ENCODE data around the gene CASK.
"Not testable (repeated sequence)": the region's sequence is repeated elsewhere in the genome, so short reads cannot be mapped to it uniquely, and the experiment has no call there.

Gene CASK

DNA sequence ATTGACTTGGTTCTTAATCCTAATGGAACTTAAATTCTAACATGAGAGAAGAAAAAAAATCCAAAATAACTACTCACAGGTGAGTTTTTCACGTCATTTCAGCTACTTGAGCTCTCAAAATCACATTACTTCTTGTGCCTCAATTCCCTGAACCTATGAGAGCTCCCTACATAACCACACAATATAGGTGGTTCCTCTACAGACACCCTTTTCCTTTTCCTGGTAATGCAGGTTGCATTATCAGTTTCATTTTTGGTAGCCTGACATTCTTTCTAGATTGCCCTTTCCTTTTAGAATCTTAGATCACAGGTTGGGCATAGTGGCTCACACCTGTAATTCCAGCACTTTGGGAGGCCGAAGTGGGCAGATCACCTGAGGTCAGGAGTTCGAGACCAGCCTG lies 230.3 kb downstream of the CASK start:
- no peak for DNase-seq (ENCODE audit: low read depth in 2 of 2)

- no peak for DNase-seq (ENCODE audit: low read depth in 2 of 2)
Observed at GRCh38 chrX:41692162-41692749, 231.1 kb downstream of the CASK start.

DNA sequence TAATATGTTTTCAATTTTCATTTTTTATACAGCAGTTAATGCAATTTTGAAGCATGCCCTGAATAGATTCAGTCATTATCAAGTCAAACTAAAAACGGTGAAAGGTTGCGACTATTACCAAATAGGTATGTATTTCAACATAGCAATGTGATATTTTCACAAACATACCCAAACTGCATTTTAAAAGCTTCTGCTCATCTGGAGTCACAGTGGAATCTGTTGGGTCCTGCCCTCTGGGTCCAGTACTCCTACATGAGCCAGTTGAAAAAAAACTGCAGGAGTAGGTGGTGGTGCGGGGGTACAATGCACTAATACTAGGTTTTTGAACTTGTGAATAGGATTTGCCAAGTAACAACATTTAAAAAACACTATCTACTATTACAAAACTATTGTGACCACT lies 233.6 kb downstream of the CASK start:
- no peak for DNase-seq (ENCODE audit: low read depth in 2 of 2)

- DNase-seq (ENCODE audit: low read depth in 2 of 2): no peak
Observed at GRCh38 chrX:41688835-41689234, 234.5 kb downstream of the CASK start, which contains the start of gene GPR34. Gene GPR34, plus strand, starts transcription at chrX:41688973. Its CDS starts 6,661 bp downstream, at chrX:41695634.

DNA sequence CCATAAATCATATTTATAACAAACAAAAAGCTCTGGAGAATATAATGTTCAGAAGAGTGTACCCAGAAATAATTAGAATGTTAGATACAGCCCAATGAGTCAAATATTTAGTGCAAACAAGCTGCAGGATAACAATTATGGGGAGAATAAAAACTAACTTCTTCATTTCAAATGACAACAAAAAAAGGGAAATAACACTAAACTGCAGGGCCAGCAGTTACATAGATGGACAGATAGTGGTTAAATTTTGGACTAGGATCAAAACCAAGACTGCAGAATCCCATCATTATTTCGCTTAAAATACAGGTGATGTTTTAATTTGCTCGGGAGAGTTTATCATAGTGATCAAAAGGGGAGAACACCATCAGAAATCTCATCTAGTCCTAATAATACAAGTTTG lies 235.2 kb downstream of the CASK start:
- DNase-seq (ENCODE audit: low read depth in 2 of 2): no peak

DNA sequence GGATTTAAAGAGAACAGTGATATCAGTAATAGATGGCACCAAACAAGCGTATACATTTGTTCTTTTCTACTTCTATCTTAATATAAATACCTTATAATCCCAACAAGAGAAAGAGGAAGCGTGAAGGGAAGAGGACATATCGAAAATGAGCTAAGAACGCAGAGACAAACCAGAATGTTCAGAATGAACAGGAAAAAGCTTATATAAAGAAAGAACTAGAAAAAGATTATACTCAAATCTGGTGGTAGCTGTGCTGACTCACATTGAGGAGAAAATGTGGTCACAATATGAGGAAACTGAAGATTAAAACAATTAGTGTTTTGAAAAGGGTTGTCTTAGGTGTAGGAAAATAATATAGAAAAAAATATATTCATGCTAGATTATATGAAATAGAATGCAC lies 236.6 kb downstream of the CASK start:
- no peak for DNase-seq (ENCODE audit: low read depth in 2 of 2)

DNA sequence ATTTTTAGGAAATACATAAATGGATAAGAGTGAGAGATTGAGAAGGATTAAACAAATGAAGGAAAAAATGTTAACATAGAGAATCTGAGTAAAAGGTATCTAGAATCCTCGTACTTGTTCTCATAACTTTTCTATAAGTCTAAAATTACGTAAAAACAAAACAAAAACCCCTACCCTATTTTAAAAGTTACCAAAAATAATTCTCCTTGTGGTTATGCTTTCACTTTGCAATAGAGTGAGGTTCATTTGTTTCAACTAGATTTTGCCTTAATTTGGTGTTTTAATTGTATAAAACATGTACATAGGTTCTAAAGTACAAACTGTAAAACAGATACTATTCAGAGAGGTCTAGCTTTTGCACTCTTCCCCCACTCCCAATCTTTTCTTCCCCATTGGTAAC lies 238.4 kb downstream of the CASK start:
- no peak for DNase-seq (ENCODE audit: low read depth in 2 of 2)

- DNase-seq (ENCODE audit: low read depth in 2 of 2): no peak
Observed at GRCh38 chrX:41684138-41684537, 239.2 kb downstream of the CASK start.

DNA sequence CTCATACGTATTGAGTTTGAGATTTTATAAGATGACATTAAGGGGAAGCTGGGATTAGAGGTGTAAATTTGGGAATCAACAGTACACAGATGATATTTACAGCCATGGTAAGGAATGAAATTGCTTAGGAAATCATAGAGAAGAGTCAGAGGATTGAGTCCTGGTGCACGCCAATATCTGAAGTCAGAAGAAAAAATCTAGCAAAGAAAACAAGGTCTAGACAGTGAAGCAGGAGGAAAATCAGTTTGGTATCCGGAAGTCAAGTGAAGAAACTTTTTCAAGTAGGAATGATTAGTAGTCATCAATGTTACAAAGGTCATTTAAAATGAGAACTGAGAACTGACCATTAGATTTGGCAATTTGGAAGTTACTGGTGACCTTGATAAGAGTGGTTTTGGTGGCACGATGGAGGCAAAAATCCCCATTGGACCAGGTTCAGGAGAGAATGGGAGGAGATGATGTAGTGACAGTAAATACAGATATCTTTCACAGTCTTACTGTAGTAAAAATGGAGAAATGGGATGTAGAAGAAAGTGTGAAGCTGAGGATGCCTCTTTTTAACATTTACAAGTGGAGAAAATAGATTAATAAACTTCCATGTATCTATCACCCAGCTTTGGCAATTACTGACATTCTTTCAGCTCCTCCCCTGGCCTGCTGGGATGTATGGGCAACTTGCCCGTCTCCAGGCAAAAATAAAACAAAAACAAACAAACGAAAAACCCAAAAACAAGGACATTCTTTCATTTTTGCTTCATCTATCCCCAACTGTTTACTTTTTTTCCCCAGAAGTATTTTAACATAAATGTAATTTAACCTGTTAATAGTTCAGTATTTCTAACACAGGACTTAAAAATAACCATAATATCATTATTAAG lies 245.9 kb downstream of the CASK start:
- DNase-seq (ENCODE audit: low read depth in 2 of 2): no peak

GRCh38 chrX:41676361-41676760 lies 247.0 kb downstream of the CASK start:
- DNase-seq (ENCODE audit: low read depth in 2 of 2): not testable (repeated sequence)

- no peak for DNase-seq (ENCODE audit: low read depth in 2 of 2)
Observed at GRCh38 chrX:41672643-41673042, 250.7 kb downstream of the CASK start.

DNA sequence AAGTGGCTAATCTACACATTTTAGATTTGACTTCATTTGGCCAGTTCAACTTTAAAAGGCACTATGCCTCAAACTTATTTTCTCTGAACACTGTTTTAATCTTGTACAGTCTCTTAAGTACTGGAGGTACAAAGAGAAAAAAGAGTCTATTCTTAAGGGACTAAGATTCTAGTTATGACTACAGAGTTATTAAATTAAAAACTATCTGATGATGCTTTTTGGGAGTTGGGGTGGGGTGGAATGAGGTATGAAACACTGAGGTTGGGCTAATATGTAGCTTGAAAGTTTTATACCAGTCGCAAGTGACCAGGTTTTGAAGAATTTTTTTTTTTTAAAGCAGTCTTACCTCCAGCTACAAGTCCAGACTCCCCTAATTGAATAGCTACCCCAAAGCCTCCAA lies 252.3 kb downstream of the CASK start:
- no peak for DNase-seq (ENCODE audit: low read depth in 2 of 2)

DNA sequence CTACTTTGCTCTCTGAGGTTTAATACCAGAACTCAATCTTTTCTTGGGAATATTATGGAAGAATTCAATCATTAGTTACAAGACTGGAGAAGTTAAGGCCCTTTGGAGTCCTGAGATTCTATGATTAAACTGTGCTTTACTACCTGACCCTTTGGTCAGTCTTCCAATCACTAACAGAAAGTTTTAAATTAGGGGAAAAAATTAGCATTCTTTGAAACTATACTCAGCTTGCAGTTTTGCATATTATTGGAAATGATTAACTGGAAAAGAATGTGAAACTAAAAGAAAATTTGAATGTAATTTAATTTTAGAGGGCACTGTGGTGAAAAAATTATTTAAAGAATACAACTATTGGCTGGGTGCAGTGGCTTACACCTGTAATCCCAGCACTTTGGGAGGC lies 253.2 kb downstream of the CASK start:
- no peak for DNase-seq (ENCODE audit: low read depth in 2 of 2)

- DNase-seq (ENCODE audit: low read depth in 2 of 2): no peak
Observed at GRCh38 chrX:41667631-41668030, 255.7 kb downstream of the CASK start.

DNA sequence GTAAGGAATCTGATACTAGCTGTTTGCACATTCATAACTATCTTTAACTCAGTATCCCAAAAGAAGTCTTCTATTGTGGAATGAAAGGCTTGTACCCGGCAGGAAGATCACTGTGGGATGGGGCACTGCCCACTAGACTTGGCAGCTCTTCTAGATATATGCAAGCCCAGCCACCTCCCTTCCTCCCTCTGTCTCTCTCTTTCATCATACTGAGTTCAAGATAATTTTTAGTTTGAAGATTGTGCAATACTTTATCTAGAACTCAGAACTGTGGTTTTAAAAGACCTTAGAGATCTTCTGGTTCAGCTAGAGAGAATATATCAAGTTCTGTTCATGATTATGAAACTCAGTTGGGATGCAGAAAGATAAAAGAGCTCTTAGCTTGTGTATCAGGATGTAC lies 257.1 kb downstream of the CASK start:
- no peak for DNase-seq (ENCODE audit: low read depth in 2 of 2)

GRCh38 chrX:41665686-41666085 lies 257.7 kb downstream of the CASK start:
- no peak for DNase-seq (ENCODE audit: low read depth in 2 of 2)

GRCh38 chrX:41664908-41665307 lies 258.4 kb downstream of the CASK start:
- DNase-seq (ENCODE audit: low read depth in 2 of 2): no peak

DNA sequence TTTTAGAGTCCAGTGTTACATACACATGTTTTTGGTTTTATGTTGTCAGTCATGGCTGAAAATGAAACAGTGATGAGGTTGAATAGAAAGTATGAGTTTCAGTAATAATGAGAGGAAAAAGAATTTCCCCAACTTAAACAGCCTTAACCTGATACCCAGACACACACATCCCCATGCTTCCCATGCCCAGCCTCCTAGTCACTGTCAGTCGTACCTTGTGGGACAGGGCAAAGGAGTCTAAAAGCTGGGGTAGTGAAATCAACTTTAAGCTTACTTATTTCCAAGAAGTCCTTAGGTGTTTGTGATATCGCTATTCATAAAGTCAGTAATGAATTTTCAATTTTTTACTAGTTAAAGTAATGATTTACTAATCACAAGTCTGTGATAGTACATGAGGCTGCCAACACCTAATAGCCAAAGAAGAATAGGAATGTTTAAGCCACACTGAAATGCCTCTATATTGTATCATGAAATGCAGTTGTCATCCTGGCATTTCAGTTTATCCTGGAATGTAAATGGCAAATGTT lies 258.9 kb downstream of the CASK start:
- DNase-seq (ENCODE audit: low read depth in 2 of 2): no peak

- no peak for DNase-seq (ENCODE audit: low read depth in 2 of 2)
Observed at GRCh38 chrX:41661366-41662095, 261.8 kb downstream of the CASK start.

DNA sequence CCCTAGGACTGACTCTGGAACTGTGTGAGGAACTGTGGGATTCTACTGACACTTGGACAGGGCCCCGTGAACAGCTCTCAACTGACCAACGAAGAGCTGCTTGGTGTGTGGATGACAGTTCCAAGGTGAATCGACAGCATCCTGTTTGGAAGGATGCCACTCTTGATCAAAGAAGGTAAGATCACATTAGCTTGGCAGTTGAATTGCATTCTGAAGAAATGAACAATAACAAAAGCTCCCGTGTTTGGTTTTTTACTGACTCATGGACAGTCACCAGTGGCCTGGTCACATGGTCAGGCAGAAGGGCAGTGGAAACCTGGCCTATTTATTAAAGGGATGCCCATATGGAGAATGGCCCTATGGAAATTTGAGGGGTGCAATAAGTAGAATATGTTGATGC lies 267.7 kb downstream of the CASK start:
- DNase-seq (ENCODE audit: low read depth in 2 of 2): no peak

GRCh38 chrX:41655101-41655500 lies 268.3 kb downstream of the CASK start:
- no peak for DNase-seq (ENCODE audit: low read depth in 2 of 2)

- DNase-seq (ENCODE audit: low read depth in 2 of 2): no peak
Observed at GRCh38 chrX:41653125-41653524, 270.2 kb downstream of the CASK start.

All from stimulated activated CD8-positive, alpha-beta memory T cell treated with anti-CD3 and anti-CD28 coated beads, Interleukin-15, amount 100 ng/mL, for 4 hours (primary cell).